H9 (cell line): Measurements from ENCODE around the gene TCEAL5. TPM values are rescaled to one million over a fixed set of nuclear protein-coding genes. Genes with fewer than 3 reads are reported as not detected.
A peak's percentile ranks its signal among the peaks of the same experiment; 100 is the strongest.

ENCODE experiments used
- DNase-seq: peaks from one replicate; pipeline ENCODE4 v3.0.0-alpha.2; 2017
- H2AFZ ChIP-seq: one replicate; pipeline ENCODE4 v1.6.1; 2013; ENCODE audit warnings: mild to moderate bottlenecking, low read length, control low read depth, moderate library complexity
- H2AK5ac ChIP-seq: 2 replicates; pipeline ENCODE4 v1.6.1; 2013; ENCODE audit warnings: low read length, control low read depth, mixed read lengths; ENCODE audit not compliant: insufficient read length
- H2BK120ac ChIP-seq: one replicate; pipeline ENCODE4 v1.6.1; 2013; ENCODE audit warnings: low read depth, mild to moderate bottlenecking, low read length, control low read depth, inconsistent platforms; ENCODE audit not compliant: poor library complexity, severe bottlenecking
- H2BK12ac ChIP-seq: 2 replicates; pipeline ENCODE4 v1.6.1; 2013; ENCODE audit warnings: low read length, control low read depth, mixed read lengths, low read depth; ENCODE audit not compliant: insufficient read length
- H2BK15ac ChIP-seq: 2 replicates; pipeline ENCODE4 v1.6.1; 2013; ENCODE audit warnings: low read depth, low read length, control low read depth
- H2BK20ac ChIP-seq: one replicate; pipeline ENCODE4 v1.6.1; 2013; ENCODE audit warnings: low read depth, mild to moderate bottlenecking, low read length, control low read depth, inconsistent platforms; ENCODE audit not compliant: poor library complexity, severe bottlenecking
- H2BK5ac ChIP-seq: 2 replicates; pipeline ENCODE4 v1.6.1; 2013; ENCODE audit warnings: low read length, control low read depth, mixed read lengths; ENCODE audit not compliant: insufficient read length
- H3K14ac ChIP-seq: 2 replicates; pipeline ENCODE4 v1.6.1; 2013; ENCODE audit warnings: low read length, control low read depth; ENCODE audit not compliant: insufficient read depth
- H3K18ac ChIP-seq: 2 replicates; pipeline ENCODE4 v1.6.1; 2013; ENCODE audit warnings: low read depth, mild to moderate bottlenecking, mixed read lengths, low read length, control low read depth; ENCODE audit not compliant: insufficient read length
- H3K23ac ChIP-seq: 2 replicates; pipeline ENCODE4 v1.6.1; 2013; ENCODE audit warnings: low read length, control low read depth, mixed read lengths, low read depth; ENCODE audit not compliant: insufficient read length
- H3K23me2 ChIP-seq: 2 replicates; pipeline ENCODE4 v1.6.1; 2013; ENCODE audit warnings: low read depth, mild to moderate bottlenecking, mixed read lengths, low read length, control low read depth; ENCODE audit not compliant: insufficient read length, poor library complexity, severe bottlenecking
- H3K27ac ChIP-seq: 2 replicates; pipeline ENCODE4 v1.5.1; 2013; ENCODE audit warnings: low read length, control low read depth, mixed read lengths, low read depth; ENCODE audit not compliant: insufficient read length
- H3K27me3 ChIP-seq: 2 replicates; pipeline ENCODE4 v1.6.1; 2013; ENCODE audit warnings: low read length, control low read depth, inconsistent platforms; ENCODE audit not compliant: insufficient read depth
- H3K4ac ChIP-seq: 2 replicates; pipeline ENCODE4 v1.6.1; 2013; ENCODE audit warnings: low read depth, mild to moderate bottlenecking, control low read depth, inconsistent platforms, low read length, moderate library complexity
- H3K4me1 ChIP-seq: 2 replicates; pipeline ENCODE4 v1.6.1; 2013; ENCODE audit warnings: low read length, control low read depth, inconsistent platforms; ENCODE audit not compliant: insufficient read depth
- H3K4me2 ChIP-seq: 2 replicates; pipeline ENCODE4 v1.6.1; 2013; ENCODE audit warnings: low read length, control low read depth, mixed read lengths; ENCODE audit not compliant: insufficient read length, insufficient read depth
- H3K56ac ChIP-seq: 2 replicates; pipeline ENCODE4 v1.6.1; 2013; ENCODE audit warnings: low read depth, mild to moderate bottlenecking, mixed read lengths, low read length, control low read depth; ENCODE audit not compliant: insufficient read length
- H3K79me1 ChIP-seq: 2 replicates; pipeline ENCODE4 v1.6.1; 2013; ENCODE audit warnings: low read depth, mild to moderate bottlenecking, moderate library complexity, low read length, control low read depth, inconsistent platforms; ENCODE audit not compliant: insufficient read depth, poor library complexity, severe bottlenecking
- H3K79me2 ChIP-seq: 2 replicates; pipeline ENCODE4 v1.6.1; 2013; ENCODE audit warnings: low read length, control low read depth, inconsistent platforms; ENCODE audit not compliant: insufficient read depth
- H3K9ac ChIP-seq: 2 replicates; pipeline ENCODE4 v1.6.1; 2013; ENCODE audit warnings: low read length, control low read depth, mixed read lengths; ENCODE audit not compliant: insufficient read length; ENCODE audit errors: extremely low read depth
- H3K9me3 ChIP-seq: one replicate; pipeline ENCODE4 v1.6.1; 2013; ENCODE audit warnings: low read depth, low read length, inconsistent platforms; ENCODE audit not compliant: control insufficient read depth
- H3T11ph ChIP-seq: one replicate; pipeline ENCODE4 v1.6.1; 2013; ENCODE audit warnings: mild to moderate bottlenecking, low read length, control low read depth, inconsistent platforms
- H4K20me1 ChIP-seq: one replicate; pipeline ENCODE4 v1.6.1; 2013; ENCODE audit not compliant: control insufficient read depth, insufficient read length, insufficient read depth
- H4K5ac ChIP-seq: 2 replicates; pipeline ENCODE4 v1.6.1; 2013; ENCODE audit warnings: low read depth, mild to moderate bottlenecking, mixed read lengths, low read length, control low read depth; ENCODE audit not compliant: insufficient read length
- H4K8ac ChIP-seq: replicated peaks from 2 replicates; pipeline ENCODE4 v1.6.1; 2013; ENCODE audit warnings: low read length, control low read depth, mixed read lengths, low read depth; ENCODE audit not compliant: insufficient read length
- H4K91ac ChIP-seq: 2 replicates; pipeline ENCODE4 v1.6.1; 2013; ENCODE audit warnings: low read depth, mild to moderate bottlenecking, moderate library complexity, mixed read lengths, low read length, control low read depth; ENCODE audit not compliant: insufficient read length
- H3K27ac Mint-ChIP-seq, 3 experiments: 2 replicates in 2 of 3; 3 replicates in 1 of 3; pipeline ENCODE4 v1.8.0; 2020 to 2021; ENCODE audit warnings: mixed read lengths in 3 of 3, mild to moderate bottlenecking in 1 of 3, moderate library complexity in 1 of 3
- H3K27me3 Mint-ChIP-seq: 2 replicates; pipeline ENCODE4 v1.8.0; 2021; ENCODE audit warnings: low read depth, mild to moderate bottlenecking, moderate library complexity, mixed read lengths
- H3K36me3 Mint-ChIP-seq, 3 experiments: 2 replicates in 2 of 3; 3 replicates in 1 of 3; pipeline ENCODE4 v1.8.0; 2020 to 2021; ENCODE audit warnings: low read depth in 3 of 3, mixed read lengths in 3 of 3; ENCODE audit not compliant: insufficient read depth in 1 of 3
- H3K4me1 Mint-ChIP-seq, 2 experiments: 2 replicates each; pipeline ENCODE4 v1.8.0; 2020; ENCODE audit warnings: mixed read lengths in 2 of 2
- H3K4me3 Mint-ChIP-seq, 2 experiments: 2 replicates in 1 of 2; 3 replicates in 1 of 2; pipeline ENCODE4 v1.8.0; 2020 to 2021; ENCODE audit warnings: mild to moderate bottlenecking in 2 of 2, mixed read lengths in 2 of 2, moderate library complexity in 1 of 2
- H3K9me3 Mint-ChIP-seq, 2 experiments: 2 replicates in 1 of 2; 3 replicates in 1 of 2; pipeline ENCODE4 v1.8.0; 2020; ENCODE audit warnings: mild to moderate bottlenecking in 2 of 2, mixed read lengths in 2 of 2, moderate library complexity in 1 of 2
- WGBS: extraction: QIAGEN DNeasy Blood & Tissue Kit; methylation state at CpG from one replicate; pipeline ENCODE4 v1.1.7; 2013; ENCODE audit warnings: missing lambda C conversion rate, low lambda C conversion rate, mixed read lengths; ENCODE audit not compliant: insufficient read length; ENCODE audit errors: extremely low coverage; 5-methylcytosine and 5-hydroxymethylcytosine counted together
- total RNA-seq: library from RNA; stranded (reverse); gene quantifications from 2 replicates; pipeline ENCODE4 v1.2.1, GENCODE V29; 2021
- TF ChIP-seq, protein P1 (sequence below): fragments of 200-600 bp; sonication (generic); conservative IDR thresholded peaks from 3 replicates; pipeline ENCODE4 v1.8.0; 2021; ENCODE audit warnings: antibody characterized with exemption, mild to moderate bottlenecking

The TCEAL5 gene
- total RNA-seq, 1 experiment from 2014 or later = not detected

DNA sequence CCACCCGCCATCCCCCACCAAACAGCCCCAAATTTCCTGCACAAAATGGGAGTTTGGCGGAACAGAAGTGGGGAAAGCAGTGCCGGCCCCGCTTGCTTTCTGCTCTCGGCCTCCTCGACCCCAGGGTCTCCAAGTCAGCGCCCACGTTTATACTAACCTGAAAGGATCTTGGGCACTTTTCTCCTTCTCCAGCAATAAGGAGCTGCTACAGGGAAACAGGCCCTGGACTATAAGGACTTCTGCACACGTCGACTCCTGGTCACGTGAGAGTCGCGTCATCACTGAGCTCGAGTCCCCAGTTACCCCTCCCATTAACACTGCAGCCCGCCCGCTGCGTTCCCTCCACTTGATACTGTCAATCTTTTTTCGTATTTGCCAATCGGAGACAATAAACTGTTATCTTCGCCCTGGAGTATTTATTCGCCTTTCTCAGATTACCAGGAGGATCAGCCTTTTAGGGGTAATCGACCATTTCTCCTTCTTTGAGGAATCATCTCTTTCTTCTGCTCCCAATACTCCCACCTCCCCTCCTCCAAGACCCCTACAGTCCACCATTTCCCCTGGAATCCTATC lies 21.5 kb downstream of the TCEAL5 start, which contains the start of gene TCEAL8:
TSS of gene TCEAL8 (minus strand) at position 235 of the 573 bp plus-strand sequence. CDS start 1,176 bp downstream, outside the sequence.
- H3K9me3 Mint-ChIP-seq = peaks cover 2 to 52% of the 10 kb centered on the region in 2 experiments; a peak in 4 of 5 replicates
- Histone ChIP-seq H2BK15ac (no peak within 1 kb of the TSS), H3K79me2 (no peaks in the 10 kb centered on the region), H3K23ac (no peak within 1 kb of the TSS), H3K9me3 (no peaks in the 10 kb centered on the region), H2BK12ac (no peak within 1 kb of the TSS), H3K14ac (no peak within 1 kb of the TSS; the same call in 1 of the 2 replicates), H4K8ac (no peak within 1 kb of the TSS), H3K27ac (peak within 1 kb of the TSS; percentile 77), H2BK120ac (no peak within 1 kb of the TSS), H3K27me3 (no peaks in the 10 kb centered on the region), H2AK5ac (no peak within 1 kb of the TSS), H3K4me1 (0 out of 2 replicates have a peak, but pooled peaks cover 2% of the 10 kb centered on the region), H3K79me1 (no peaks in the 10 kb centered on the region), H3T11ph (no peak within 1 kb of the TSS), H2AFZ (no peak within 1 kb of the TSS), H3K23me2 (peaks cover 4% of the 10 kb centered on the region), H3K4ac (no peak within 1 kb of the TSS), H4K5ac (peak within 1 kb of the TSS; percentile 11), H2BK20ac (no peak within 1 kb of the TSS), H3K9ac (peak within 1 kb of the TSS; percentile 81), H3K4me2 (peak within 1 kb of the TSS; percentile 58), H4K20me1 (no peaks in the 10 kb centered on the region), H2BK5ac (no peak within 1 kb of the TSS), H3K18ac (peak within 1 kb of the TSS; percentile 71), H3K56ac (peak within 1 kb of the TSS; percentile 64), H4K91ac (no peak within 1 kb of the TSS)
- H3K27ac Mint-ChIP-seq = peak within 1 kb of the TSS; percentile 97 to 99 (median 98)
- TF ChIP-seq, protein P1, sequence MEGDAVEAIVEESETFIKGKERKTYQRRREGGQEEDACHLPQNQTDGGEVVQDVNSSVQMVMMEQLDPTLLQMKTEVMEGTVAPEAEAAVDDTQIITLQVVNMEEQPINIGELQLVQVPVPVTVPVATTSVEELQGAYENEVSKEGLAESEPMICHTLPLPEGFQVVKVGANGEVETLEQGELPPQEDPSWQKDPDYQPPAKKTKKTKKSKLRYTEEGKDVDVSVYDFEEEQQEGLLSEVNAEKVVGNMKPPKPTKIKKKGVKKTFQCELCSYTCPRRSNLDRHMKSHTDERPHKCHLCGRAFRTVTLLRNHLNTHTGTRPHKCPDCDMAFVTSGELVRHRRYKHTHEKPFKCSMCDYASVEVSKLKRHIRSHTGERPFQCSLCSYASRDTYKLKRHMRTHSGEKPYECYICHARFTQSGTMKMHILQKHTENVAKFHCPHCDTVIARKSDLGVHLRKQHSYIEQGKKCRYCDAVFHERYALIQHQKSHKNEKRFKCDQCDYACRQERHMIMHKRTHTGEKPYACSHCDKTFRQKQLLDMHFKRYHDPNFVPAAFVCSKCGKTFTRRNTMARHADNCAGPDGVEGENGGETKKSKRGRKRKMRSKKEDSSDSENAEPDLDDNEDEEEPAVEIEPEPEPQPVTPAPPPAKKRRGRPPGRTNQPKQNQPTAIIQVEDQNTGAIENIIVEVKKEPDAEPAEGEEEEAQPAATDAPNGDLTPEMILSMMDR = no peak
- H3K36me3 Mint-ChIP-seq = peaks cover 16 to 19% (median 17%) of the 10 kb centered on the region in 3 experiments
- H3K4me3 Mint-ChIP-seq = peak within 1 kb of the TSS; percentile 82 to 89
- no CpG with 5 or more reads among the region's 22 CpGs for WGBS
- H3K27me3 Mint-ChIP-seq = peaks cover 1% of the 10 kb centered on the region; the same call in 1 of the 2 replicates
- peaks cover 7 to 20% of the 10 kb centered on the region in 2 experiments; a peak in 3 of 4 replicates for H3K4me1 Mint-ChIP-seq
- DNase-seq = peak; percentile 90
